ENCODE measurements around the gene SMOC2.

GRCh38 chr6:168666699-168667427, 225.9 kb downstream of the SMOC2 start:
- TF ChIP-seq REST (IDR thresholded peaks at IDR 0.05; ENCODE audit: low read depth) (no peak), EZH2 (IDR thresholded peaks at IDR 0.05) (no peak), CTCF (IDR thresholded peaks at IDR 0.05 in 2 of 3, conservative IDR thresholded peaks at IDR 0.05 in 1 of 3; ENCODE audit: borderline replicate concordance in 1 of 3, insufficient read depth in 1 of 3, low read depth in 2 of 3, low read length in 2 of 3) (no peak), RAD21 (IDR thresholded peaks at IDR 0.05; ENCODE audit: low read depth) (no peak), ZFX (IDR thresholded peaks at IDR 0.05) (no peak), SRF (IDR thresholded peaks at IDR 0.05; ENCODE audit: low read depth) (no peak), FOSL1 (IDR thresholded peaks at IDR 0.05; ENCODE audit: low read depth) (no peak), TCF7L2 (IDR thresholded peaks at IDR 0.05; ENCODE audit: borderline replicate concordance, extremely low read depth, insufficient read depth, insufficient read length) (no peak), EZH2phosphoT487 (IDR thresholded peaks at IDR 0.05; ENCODE audit: borderline replicate concordance) (no peak)
